ENCODE measurements around the gene CEP83.

The CEP83 gene

GRCh38 chr12:94459728-94460615 lies at the start of gene CEP83:
CEP83 (minus strand) TSS chr12:94459867; CDS start chr12:94412490, 47,377 bp downstream.
- no peaks in the 10 kb centered on the region for H3K27me3 ChIP-seq (ENCODE audit: control insufficient read depth in 2 of 2, insufficient read depth in 2 of 2, low read length in 2 of 2)
- peak within 1 kb of the TSS; percentile 85 to 91 for H3K27ac ChIP-seq (ENCODE audit: low read depth in 2 of 2, low read length in 2 of 2)
- no peaks in the 10 kb centered on the region for H3K36me3 ChIP-seq (ENCODE audit: control insufficient read depth in 2 of 2, insufficient read depth in 2 of 2, low read length in 2 of 2)
- peaks cover 7 to 8% of the 10 kb centered on the region in 2 donors for H3K4me1 ChIP-seq (ENCODE audit: control insufficient read depth in 2 of 2, insufficient read depth in 2 of 2, low read length in 2 of 2)
- peak within 1 kb of the TSS; percentile 94 to 97 for H3K9ac ChIP-seq (ENCODE audit: low read depth in 1 of 2, low read length in 2 of 2)
- H3K9me3 ChIP-seq (ENCODE audit: control insufficient read depth in 2 of 2, low read length in 2 of 2) = no peaks in the 10 kb centered on the region
- H3K4me3 ChIP-seq (ENCODE audit: low read length in 2 of 2) = peak within 1 kb of the TSS; percentile 93 to 94

GRCh38 chr12:94509317-94509716 lies 49.6 kb upstream of the CEP83 start:
- Histone ChIP-seq H3K4me3 (ENCODE audit: low read length in 2 of 2) (no peak overlapping the region), H3K9ac (ENCODE audit: low read depth in 1 of 2, low read length in 2 of 2) (no peak overlapping the region), H3K9me3 (ENCODE audit: control insufficient read depth in 2 of 2, low read length in 2 of 2) (no peaks in the 10 kb centered on the region), H3K27ac (ENCODE audit: low read depth in 2 of 2, low read length in 2 of 2) (no peak overlapping the region), H3K4me1 (ENCODE audit: control insufficient read depth in 2 of 2, insufficient read depth in 2 of 2, low read length in 2 of 2) (no peaks in the 10 kb centered on the region), H3K36me3 (ENCODE audit: control insufficient read depth in 2 of 2, insufficient read depth in 2 of 2, low read length in 2 of 2) (no peaks in the 10 kb centered on the region), H3K27me3 (ENCODE audit: control insufficient read depth in 2 of 2, insufficient read depth in 2 of 2, low read length in 2 of 2) (no peaks in the 10 kb centered on the region)

GRCh38 chr12:94507455-94507854 lies 47.8 kb upstream of the CEP83 start:
- no peak overlapping the region for H3K4me3 ChIP-seq (ENCODE audit: low read length in 2 of 2)
- H3K4me1 ChIP-seq (ENCODE audit: control insufficient read depth in 2 of 2, insufficient read depth in 2 of 2, low read length in 2 of 2) = no peaks in the 10 kb centered on the region
- H3K36me3 ChIP-seq (ENCODE audit: control insufficient read depth in 2 of 2, insufficient read depth in 2 of 2, low read length in 2 of 2) = no peaks in the 10 kb centered on the region
- no peaks in the 10 kb centered on the region for H3K27me3 ChIP-seq (ENCODE audit: control insufficient read depth in 2 of 2, insufficient read depth in 2 of 2, low read length in 2 of 2)
- H3K27ac ChIP-seq (ENCODE audit: low read depth in 2 of 2, low read length in 2 of 2) = no peak overlapping the region
- H3K9me3 ChIP-seq (ENCODE audit: control insufficient read depth in 2 of 2, low read length in 2 of 2) = no peaks in the 10 kb centered on the region
- H3K9ac ChIP-seq (ENCODE audit: low read depth in 1 of 2, low read length in 2 of 2) = no peak overlapping the region

- H3K27me3 ChIP-seq (ENCODE audit: control insufficient read depth in 2 of 2, insufficient read depth in 2 of 2, low read length in 2 of 2) = no peaks in the 10 kb centered on the region
- no peaks in the 10 kb centered on the region for H3K4me1 ChIP-seq (ENCODE audit: control insufficient read depth in 2 of 2, insufficient read depth in 2 of 2, low read length in 2 of 2)
- no peaks in the 10 kb centered on the region for H3K9me3 ChIP-seq (ENCODE audit: control insufficient read depth in 2 of 2, low read length in 2 of 2)
- H3K4me3 ChIP-seq (ENCODE audit: low read length in 2 of 2) = no peak overlapping the region
- H3K27ac ChIP-seq (ENCODE audit: low read depth in 2 of 2, low read length in 2 of 2) = no peak overlapping the region
- H3K36me3 ChIP-seq (ENCODE audit: control insufficient read depth in 2 of 2, insufficient read depth in 2 of 2, low read length in 2 of 2) = no peaks in the 10 kb centered on the region
- no peak overlapping the region for H3K9ac ChIP-seq (ENCODE audit: low read depth in 1 of 2, low read length in 2 of 2)
Measured at GRCh38 chr12:94504386-94504785, 44.7 kb upstream of the CEP83 start.

- no peaks in the 10 kb centered on the region for H3K4me1 ChIP-seq (ENCODE audit: control insufficient read depth in 2 of 2, insufficient read depth in 2 of 2, low read length in 2 of 2)
- no peaks in the 10 kb centered on the region for H3K9me3 ChIP-seq (ENCODE audit: control insufficient read depth in 2 of 2, low read length in 2 of 2)
- H3K27ac ChIP-seq (ENCODE audit: low read depth in 2 of 2, low read length in 2 of 2) = no peak overlapping the region
- H3K4me3 ChIP-seq (ENCODE audit: low read length in 2 of 2) = no peak overlapping the region
- no peaks in the 10 kb centered on the region for H3K27me3 ChIP-seq (ENCODE audit: control insufficient read depth in 2 of 2, insufficient read depth in 2 of 2, low read length in 2 of 2)
- H3K9ac ChIP-seq (ENCODE audit: low read depth in 1 of 2, low read length in 2 of 2) = no peak overlapping the region
- H3K36me3 ChIP-seq (ENCODE audit: control insufficient read depth in 2 of 2, insufficient read depth in 2 of 2, low read length in 2 of 2) = no peaks in the 10 kb centered on the region
Measured at GRCh38 chr12:94503619-94504018, 44.0 kb upstream of the CEP83 start.

GRCh38 chr12:94500831-94501567 lies 41.3 kb upstream of the CEP83 start:
- H3K9ac ChIP-seq (ENCODE audit: low read depth in 1 of 2, low read length in 2 of 2) = no peak overlapping the region
- H3K27me3 ChIP-seq (ENCODE audit: control insufficient read depth in 2 of 2, insufficient read depth in 2 of 2, low read length in 2 of 2) = no peaks in the 10 kb centered on the region
- H3K27ac ChIP-seq (ENCODE audit: low read depth in 2 of 2, low read length in 2 of 2) = no peak overlapping the region
- no peaks in the 10 kb centered on the region for H3K9me3 ChIP-seq (ENCODE audit: control insufficient read depth in 2 of 2, low read length in 2 of 2)
- no peak overlapping the region for H3K4me3 ChIP-seq (ENCODE audit: low read length in 2 of 2)
- H3K4me1 ChIP-seq (ENCODE audit: control insufficient read depth in 2 of 2, insufficient read depth in 2 of 2, low read length in 2 of 2) = no peaks in the 10 kb centered on the region
- H3K36me3 ChIP-seq (ENCODE audit: control insufficient read depth in 2 of 2, insufficient read depth in 2 of 2, low read length in 2 of 2) = no peaks in the 10 kb centered on the region

GRCh38 chr12:94498698-94499097 lies 39.0 kb upstream of the CEP83 start:
- H3K27me3 ChIP-seq (ENCODE audit: control insufficient read depth in 2 of 2, insufficient read depth in 2 of 2, low read length in 2 of 2) = no peaks in the 10 kb centered on the region
- no peaks in the 10 kb centered on the region for H3K36me3 ChIP-seq (ENCODE audit: control insufficient read depth in 2 of 2, insufficient read depth in 2 of 2, low read length in 2 of 2)
- no peak overlapping the region for H3K9ac ChIP-seq (ENCODE audit: low read depth in 1 of 2, low read length in 2 of 2)
- no peaks in the 10 kb centered on the region for H3K9me3 ChIP-seq (ENCODE audit: control insufficient read depth in 2 of 2, low read length in 2 of 2)
- no peaks in the 10 kb centered on the region for H3K4me1 ChIP-seq (ENCODE audit: control insufficient read depth in 2 of 2, insufficient read depth in 2 of 2, low read length in 2 of 2)
- no peak overlapping the region for H3K27ac ChIP-seq (ENCODE audit: low read depth in 2 of 2, low read length in 2 of 2)
- H3K4me3 ChIP-seq (ENCODE audit: low read length in 2 of 2) = no peak overlapping the region

- Histone ChIP-seq H3K27me3 (ENCODE audit: control insufficient read depth in 2 of 2, insufficient read depth in 2 of 2, low read length in 2 of 2) (no peaks in the 10 kb centered on the region), H3K9ac (ENCODE audit: low read depth in 1 of 2, low read length in 2 of 2) (no peak overlapping the region), H3K4me1 (ENCODE audit: control insufficient read depth in 2 of 2, insufficient read depth in 2 of 2, low read length in 2 of 2) (no peaks in the 10 kb centered on the region), H3K36me3 (ENCODE audit: control insufficient read depth in 2 of 2, insufficient read depth in 2 of 2, low read length in 2 of 2) (no peaks in the 10 kb centered on the region), H3K4me3 (ENCODE audit: low read length in 2 of 2) (no peak overlapping the region), H3K27ac (ENCODE audit: low read depth in 2 of 2, low read length in 2 of 2) (no peak overlapping the region), H3K9me3 (ENCODE audit: control insufficient read depth in 2 of 2, low read length in 2 of 2) (no peaks in the 10 kb centered on the region)
Measured at GRCh38 chr12:94498073-94498472, 38.4 kb upstream of the CEP83 start.

- Histone ChIP-seq H3K27ac (ENCODE audit: low read depth in 2 of 2, low read length in 2 of 2) (no peak overlapping the region), H3K9me3 (ENCODE audit: control insufficient read depth in 2 of 2, low read length in 2 of 2) (no peaks in the 10 kb centered on the region), H3K36me3 (ENCODE audit: control insufficient read depth in 2 of 2, insufficient read depth in 2 of 2, low read length in 2 of 2) (no peaks in the 10 kb centered on the region), H3K27me3 (ENCODE audit: control insufficient read depth in 2 of 2, insufficient read depth in 2 of 2, low read length in 2 of 2) (no peaks in the 10 kb centered on the region), H3K9ac (ENCODE audit: low read depth in 1 of 2, low read length in 2 of 2) (no peak overlapping the region), H3K4me3 (ENCODE audit: low read length in 2 of 2) (no peak overlapping the region), H3K4me1 (ENCODE audit: control insufficient read depth in 2 of 2, insufficient read depth in 2 of 2, low read length in 2 of 2) (no peaks in the 10 kb centered on the region)
Measured at GRCh38 chr12:94495445-94496115, 35.9 kb upstream of the CEP83 start.

- Histone ChIP-seq H3K9ac (ENCODE audit: low read depth in 1 of 2, low read length in 2 of 2) (no peak overlapping the region), H3K27me3 (ENCODE audit: control insufficient read depth in 2 of 2, insufficient read depth in 2 of 2, low read length in 2 of 2) (no peaks in the 10 kb centered on the region), H3K36me3 (ENCODE audit: control insufficient read depth in 2 of 2, insufficient read depth in 2 of 2, low read length in 2 of 2) (no peaks in the 10 kb centered on the region), H3K4me3 (ENCODE audit: low read length in 2 of 2) (no peak overlapping the region), H3K27ac (ENCODE audit: low read depth in 2 of 2, low read length in 2 of 2) (no peak overlapping the region), H3K4me1 (ENCODE audit: control insufficient read depth in 2 of 2, insufficient read depth in 2 of 2, low read length in 2 of 2) (no peaks in the 10 kb centered on the region), H3K9me3 (ENCODE audit: control insufficient read depth in 2 of 2, low read length in 2 of 2) (no peaks in the 10 kb centered on the region)
Measured at GRCh38 chr12:94491489-94491888, 31.8 kb upstream of the CEP83 start.

Measured in mucosa of rectum (tissue), 2 donors.